Neural crest cell (in vitro differentiated cells): Measurements from ENCODE around the gene ARHGAP20. TPM values are rescaled to one million over a fixed set of nuclear protein-coding genes. Genes with fewer than 3 reads are reported as not detected.

ENCODE experiments used
- DNase-seq: peaks from one replicate; pipeline ENCODE4 v3.0.0; 2021; ENCODE audit warnings: low read depth, mixed read lengths, low spot score
- H3K27ac Mint-ChIP-seq: one replicate; pipeline ENCODE4 v1.8.0; 2021; ENCODE audit warnings: mild to moderate bottlenecking, mixed read lengths; ENCODE audit not compliant: unreplicated experiment
- H3K27me3 Mint-ChIP-seq: 2 replicates; pipeline ENCODE4 v1.8.0; 2021; ENCODE audit warnings: low read depth, mild to moderate bottlenecking, mixed read lengths
- H3K36me3 Mint-ChIP-seq: 2 replicates; pipeline ENCODE4 v1.8.0; 2021; ENCODE audit warnings: low read depth, mild to moderate bottlenecking, mixed read lengths
- H3K4me1 Mint-ChIP-seq: 2 replicates; pipeline ENCODE4 v1.8.0; 2021; ENCODE audit warnings: mixed read lengths
- H3K4me3 Mint-ChIP-seq: one replicate; pipeline ENCODE4 v1.8.0; 2021; ENCODE audit warnings: mild to moderate bottlenecking, mixed read lengths
- H3K9me3 Mint-ChIP-seq: 2 replicates; pipeline ENCODE4 v1.8.0; 2021; ENCODE audit warnings: mixed read lengths
- total RNA-seq: library from RNA; stranded (reverse); gene quantifications from 2 replicates; pipeline ENCODE4 v1.2.1, GENCODE V29; 2021
- TF ChIP-seq, protein P1 (sequence below): fragments of 200-600 bp; sonication (generic); conservative IDR thresholded peaks from 2 replicates; pipeline ENCODE4 v1.5.0; 2021; ENCODE audit warnings: antibody characterized with exemption, mild to moderate bottlenecking

The ARHGAP20 gene
- total RNA-seq, 1 donor from 2014 or later = 0.23 TPM

DNA sequence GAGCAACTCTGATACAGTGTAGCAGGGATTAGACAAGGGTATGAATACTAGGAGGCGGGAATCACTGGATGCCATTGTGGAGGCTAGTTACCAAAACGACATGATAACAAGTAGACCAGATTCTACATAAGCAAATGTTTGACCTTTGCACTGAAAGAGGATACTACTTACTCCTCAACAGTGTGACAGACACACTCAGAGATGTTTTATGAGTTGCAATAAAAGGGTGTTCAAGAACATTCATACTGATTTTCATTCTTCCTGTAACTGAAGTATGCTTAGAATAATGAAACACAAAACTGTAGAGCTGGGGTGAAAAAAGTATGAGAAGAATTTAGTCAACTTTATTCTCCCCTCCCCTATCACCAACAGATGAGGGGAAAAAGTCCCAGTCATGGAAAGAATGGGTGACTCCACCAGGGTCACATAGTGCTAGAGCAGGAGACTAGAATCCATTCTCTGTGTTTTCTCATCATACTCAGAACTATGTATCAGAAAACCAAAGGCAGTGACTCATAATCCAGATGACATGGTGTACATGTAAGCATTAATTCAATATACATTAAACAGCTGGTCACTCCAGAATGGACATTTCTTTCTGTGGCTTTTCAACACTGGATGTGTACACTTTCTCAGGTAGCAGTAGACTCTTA, 32.8 kb downstream of the ARHGAP20 start:
- Mint-ChIP-seq H3K4me3 (no peak overlapping the region), H3K27me3 (peaks cover 6% of the 10 kb centered on the region), H3K27ac (no peak overlapping the region), H3K4me1 (no peaks in the 10 kb centered on the region), H3K9me3 (no peaks in the 10 kb centered on the region), H3K36me3 (no peaks in the 10 kb centered on the region)
- TF ChIP-seq, protein P1, sequence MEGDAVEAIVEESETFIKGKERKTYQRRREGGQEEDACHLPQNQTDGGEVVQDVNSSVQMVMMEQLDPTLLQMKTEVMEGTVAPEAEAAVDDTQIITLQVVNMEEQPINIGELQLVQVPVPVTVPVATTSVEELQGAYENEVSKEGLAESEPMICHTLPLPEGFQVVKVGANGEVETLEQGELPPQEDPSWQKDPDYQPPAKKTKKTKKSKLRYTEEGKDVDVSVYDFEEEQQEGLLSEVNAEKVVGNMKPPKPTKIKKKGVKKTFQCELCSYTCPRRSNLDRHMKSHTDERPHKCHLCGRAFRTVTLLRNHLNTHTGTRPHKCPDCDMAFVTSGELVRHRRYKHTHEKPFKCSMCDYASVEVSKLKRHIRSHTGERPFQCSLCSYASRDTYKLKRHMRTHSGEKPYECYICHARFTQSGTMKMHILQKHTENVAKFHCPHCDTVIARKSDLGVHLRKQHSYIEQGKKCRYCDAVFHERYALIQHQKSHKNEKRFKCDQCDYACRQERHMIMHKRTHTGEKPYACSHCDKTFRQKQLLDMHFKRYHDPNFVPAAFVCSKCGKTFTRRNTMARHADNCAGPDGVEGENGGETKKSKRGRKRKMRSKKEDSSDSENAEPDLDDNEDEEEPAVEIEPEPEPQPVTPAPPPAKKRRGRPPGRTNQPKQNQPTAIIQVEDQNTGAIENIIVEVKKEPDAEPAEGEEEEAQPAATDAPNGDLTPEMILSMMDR = no peak
- DNase-seq = no peak

DNA sequence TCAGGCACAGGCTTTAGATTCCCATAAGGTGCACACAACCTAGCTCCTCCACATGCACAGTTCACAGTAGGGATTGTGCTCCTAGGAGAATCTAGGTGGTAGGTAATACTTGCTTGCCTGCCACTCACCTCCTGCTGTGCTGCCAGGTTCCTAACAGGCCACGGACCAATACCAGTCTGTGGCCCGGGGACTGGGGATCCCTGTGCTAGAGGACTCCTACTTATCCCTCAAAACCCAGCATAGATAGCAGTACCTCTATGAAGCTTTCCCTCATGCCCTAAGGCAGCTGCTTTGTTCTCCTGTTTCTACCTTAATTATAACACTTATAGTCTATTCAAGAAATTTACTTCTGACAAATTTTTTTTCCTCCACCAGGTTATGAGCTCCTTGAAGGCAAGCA, 36.7 kb downstream of the ARHGAP20 start:
- TF ChIP-seq, protein P1 = no peak
- no peaks in the 10 kb centered on the region for H3K36me3 Mint-ChIP-seq
- H3K9me3 Mint-ChIP-seq = peaks cover under 1% of the 10 kb centered on the region
- H3K27ac Mint-ChIP-seq = no peak overlapping the region
- H3K4me3 Mint-ChIP-seq = no peak overlapping the region
- H3K27me3 Mint-ChIP-seq = peaks cover 29% of the 10 kb centered on the region
- no peak for DNase-seq
- no peaks in the 10 kb centered on the region for H3K4me1 Mint-ChIP-seq

DNA sequence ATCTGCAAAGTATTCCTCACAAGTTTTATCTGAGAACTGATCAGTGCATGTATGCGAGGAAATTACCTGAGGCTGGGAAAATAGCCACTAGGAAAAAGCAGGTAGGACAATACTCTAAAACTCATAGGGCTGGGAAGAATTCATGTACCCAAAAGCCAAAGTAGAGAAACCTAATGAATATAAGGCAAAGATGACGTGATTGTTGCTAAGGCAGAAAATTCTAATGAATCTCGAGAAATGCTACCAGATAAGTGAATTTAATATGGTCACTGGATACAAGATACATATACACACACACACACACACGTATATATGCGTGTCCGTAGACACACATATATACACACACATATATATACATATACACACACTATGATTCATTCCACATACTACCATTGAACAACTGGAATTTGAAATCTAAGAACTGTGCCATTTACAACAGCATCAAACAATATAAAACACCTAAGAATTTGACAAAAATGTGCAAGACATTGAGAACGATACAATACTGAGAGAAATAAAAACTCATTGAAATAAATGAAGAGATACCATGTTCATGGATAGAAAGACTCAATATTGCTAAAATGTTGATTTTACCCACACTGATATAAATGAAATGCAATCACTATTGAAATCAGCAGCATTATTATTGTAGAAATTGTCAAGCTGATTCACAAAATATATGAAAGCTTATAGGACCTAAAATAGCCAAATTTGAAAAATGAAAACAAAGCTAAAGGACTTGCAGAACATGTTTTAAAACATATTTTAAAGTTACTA, 46.4 kb downstream of the ARHGAP20 start:
- Mint-ChIP-seq H3K4me1 (no peaks in the 10 kb centered on the region), H3K27me3 (peaks cover 29% of the 10 kb centered on the region), H3K9me3 (peaks cover 5% of the 10 kb centered on the region), H3K36me3 (no peaks in the 10 kb centered on the region), H3K27ac (no peak overlapping the region), H3K4me3 (no peak overlapping the region)
- TF ChIP-seq, protein P1 = no peak
- no peak for DNase-seq

DNA sequence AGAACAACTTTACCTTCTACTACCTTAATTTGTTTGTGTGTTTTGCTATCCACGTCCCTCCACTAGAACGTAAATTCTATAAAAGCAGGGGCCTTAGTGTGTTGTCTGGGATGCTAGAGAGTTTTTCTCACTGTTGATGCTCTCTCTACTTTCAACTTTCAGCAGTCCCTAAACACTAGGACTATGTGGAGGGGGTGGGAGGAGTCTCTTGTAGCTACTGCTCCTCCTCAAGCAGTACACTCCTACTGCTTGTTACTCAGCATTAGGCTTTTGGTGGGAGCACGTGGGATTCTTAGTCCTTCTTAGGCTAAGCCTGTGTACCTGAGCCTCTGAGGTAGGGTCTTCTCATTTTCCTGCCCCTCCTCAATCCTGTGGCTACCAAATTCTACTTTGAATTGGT, 56.3 kb downstream of the ARHGAP20 start:
- Mint-ChIP-seq H3K9me3 (peaks cover 2% of the 10 kb centered on the region), H3K36me3 (no peaks in the 10 kb centered on the region), H3K4me1 (no peaks in the 10 kb centered on the region), H3K27ac (no peak overlapping the region), H3K27me3 (peaks cover 2% of the 10 kb centered on the region), H3K4me3 (no peak overlapping the region)
- TF ChIP-seq, protein P1 = no peak
- no peak for DNase-seq

DNA sequence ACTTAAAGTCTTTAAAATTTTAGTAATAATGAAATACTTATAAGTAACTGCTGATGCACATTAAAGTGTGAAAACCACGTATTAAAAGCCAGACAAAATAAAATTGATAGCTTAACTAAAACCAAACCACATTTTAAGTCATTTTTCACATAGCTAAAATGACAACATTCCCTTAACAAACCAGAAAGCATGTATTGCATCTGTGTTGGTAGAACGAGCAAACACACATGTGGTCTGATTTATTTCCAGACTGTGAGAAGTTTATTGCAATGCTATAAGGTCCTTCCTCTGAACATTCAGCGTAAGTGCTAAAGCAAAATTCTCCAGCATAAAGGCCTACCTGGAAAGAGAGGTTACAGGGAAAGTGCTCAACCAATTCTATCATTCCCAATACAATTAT, 57.8 kb downstream of the ARHGAP20 start:
- H3K4me1 Mint-ChIP-seq = no peaks in the 10 kb centered on the region
- no peaks in the 10 kb centered on the region for H3K36me3 Mint-ChIP-seq
- H3K27ac Mint-ChIP-seq = no peak overlapping the region
- peaks cover 3% of the 10 kb centered on the region for H3K27me3 Mint-ChIP-seq
- H3K9me3 Mint-ChIP-seq = peaks cover 3% of the 10 kb centered on the region
- TF ChIP-seq, protein P1 = no peak
- no peak for DNase-seq
- H3K4me3 Mint-ChIP-seq = no peak overlapping the region
